ENCODE results near the gene XPA.

DNA sequence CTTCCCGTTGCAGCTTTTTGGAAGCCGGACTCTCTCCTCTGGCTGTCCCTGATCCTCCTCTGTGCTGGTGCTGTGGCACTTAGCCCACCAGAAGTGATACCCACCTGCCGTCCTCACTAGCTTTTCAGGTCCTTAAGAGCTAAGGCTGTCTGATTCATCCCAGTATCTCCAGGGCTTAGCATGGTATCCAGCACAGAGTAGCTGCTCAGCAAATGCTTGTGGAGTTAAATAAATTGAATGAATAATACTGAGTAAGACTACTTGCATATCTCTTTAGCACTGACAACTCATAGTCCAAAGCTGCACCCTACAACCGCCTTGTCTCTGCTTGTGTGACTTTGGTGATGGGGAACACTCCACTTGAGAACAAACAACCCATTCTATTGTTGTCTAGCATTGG lies 7.7 kb upstream of the XPA start:
- no peak for TF ChIP-seq POLR2AphosphoS5 (IDR thresholded peaks at IDR 0.05)
- TF ChIP-seq, protein P1, sequence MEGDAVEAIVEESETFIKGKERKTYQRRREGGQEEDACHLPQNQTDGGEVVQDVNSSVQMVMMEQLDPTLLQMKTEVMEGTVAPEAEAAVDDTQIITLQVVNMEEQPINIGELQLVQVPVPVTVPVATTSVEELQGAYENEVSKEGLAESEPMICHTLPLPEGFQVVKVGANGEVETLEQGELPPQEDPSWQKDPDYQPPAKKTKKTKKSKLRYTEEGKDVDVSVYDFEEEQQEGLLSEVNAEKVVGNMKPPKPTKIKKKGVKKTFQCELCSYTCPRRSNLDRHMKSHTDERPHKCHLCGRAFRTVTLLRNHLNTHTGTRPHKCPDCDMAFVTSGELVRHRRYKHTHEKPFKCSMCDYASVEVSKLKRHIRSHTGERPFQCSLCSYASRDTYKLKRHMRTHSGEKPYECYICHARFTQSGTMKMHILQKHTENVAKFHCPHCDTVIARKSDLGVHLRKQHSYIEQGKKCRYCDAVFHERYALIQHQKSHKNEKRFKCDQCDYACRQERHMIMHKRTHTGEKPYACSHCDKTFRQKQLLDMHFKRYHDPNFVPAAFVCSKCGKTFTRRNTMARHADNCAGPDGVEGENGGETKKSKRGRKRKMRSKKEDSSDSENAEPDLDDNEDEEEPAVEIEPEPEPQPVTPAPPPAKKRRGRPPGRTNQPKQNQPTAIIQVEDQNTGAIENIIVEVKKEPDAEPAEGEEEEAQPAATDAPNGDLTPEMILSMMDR (IDR thresholded peaks at IDR 0.05 in 8 of 11, conservative IDR thresholded peaks at IDR 0.05 in 3 of 11): no peak

All from spleen (tissue), 7 donors.